SU-DHL-6 (cell line): ENCODE data around the gene MYLK.

Experiments
- H2AFZ ChIP-seq: fragments of 200-600 bp; sonication (generic); 2 replicates; pipeline ENCODE4 v1.6.1; 2014; ENCODE audit warnings: low read depth, mild to moderate bottlenecking, moderate library complexity, mixed read lengths, antibody characterized with exemption, low read length; ENCODE audit not compliant: severe bottlenecking
- H3F3A ChIP-seq: fragments of 200-600 bp; shearing (Covaris generic); 2 replicates; pipeline ENCODE4 v1.6.0; 2016; ENCODE audit warnings: antibody characterized with exemption, mild to moderate bottlenecking; ENCODE audit not compliant: insufficient read depth
- H3K27ac ChIP-seq: fragments of 200-600 bp; sonication (generic); 2 replicates; pipeline ENCODE4 v1.5.1; 2016; ENCODE audit warnings: low read depth, mild to moderate bottlenecking, low read length, moderate library complexity, mixed read lengths
- H3K27me3 ChIP-seq: fragments of 200-600 bp; sonication (generic), shearing (Covaris generic); 2 replicates; pipeline ENCODE4 v1.6.0; 2014; ENCODE audit warnings: mild to moderate bottlenecking, low read length
- H3K36me3 ChIP-seq: fragments of 200-600 bp; sonication (generic); 2 replicates; pipeline ENCODE4 v1.6.1; 2014; ENCODE audit warnings: mild to moderate bottlenecking, low read length, mixed read lengths
- H3K4me2 ChIP-seq: fragments of 300-600, 200-600 bp; shearing (Covaris generic), sonication (generic); 2 replicates; pipeline ENCODE4 v1.6.0; 2014; ENCODE audit warnings: low read length, low read depth, mild to moderate bottlenecking; ENCODE audit not compliant: poor library complexity, severe bottlenecking
- H3K4me3 ChIP-seq: fragments of 200-600 bp; sonication (generic); 2 replicates; pipeline ENCODE4 v1.5.1; 2014; ENCODE audit warnings: antibody characterized with exemption, low read length, mild to moderate bottlenecking, mixed read lengths; ENCODE audit not compliant: insufficient read depth, poor library complexity, severe bottlenecking
- H3K79me2 ChIP-seq: fragments of 200-600 bp; sonication (generic); 2 replicates; pipeline ENCODE4 v1.6.1; 2014; ENCODE audit warnings: mild to moderate bottlenecking, low read length, moderate library complexity; ENCODE audit not compliant: insufficient read depth
- H3K9ac ChIP-seq: fragments of 200-600 bp; sonication (generic); 2 replicates; pipeline ENCODE4 v1.7.0; 2014; ENCODE audit warnings: mild to moderate bottlenecking, low read length
- H3K9me2 ChIP-seq: fragments of 200-600 bp; sonication (generic); replicated peaks from 2 replicates; pipeline ENCODE4 v1.6.1; 2014; ENCODE audit warnings: low read length; ENCODE audit not compliant: insufficient read depth
- H3K9me3 ChIP-seq: fragments of 200-600 bp; sonication (generic); 2 replicates; pipeline ENCODE4 v1.6.1; 2014; ENCODE audit warnings: low read length, mixed read lengths; ENCODE audit not compliant: insufficient read depth
- H4K20me1 ChIP-seq: fragments of 200-600 bp; sonication (generic); 2 replicates; pipeline ENCODE4 v1.6.1; 2014; ENCODE audit warnings: low read depth, mild to moderate bottlenecking, antibody characterized with exemption, low read length, moderate library complexity, mixed read lengths
- CTCF ChIP-seq: fragments of 200-600 bp; sonication (generic); IDR thresholded peaks from one replicate; pipeline ENCODE4 v1.5.1; 2017; ENCODE audit warnings: antibody characterized with exemption, mild to moderate bottlenecking, low read length, moderate library complexity; ENCODE audit not compliant: insufficient read depth, poor library complexity, severe bottlenecking
- EZH2phosphoT487 ChIP-seq: fragments of 200-600 bp; sonication (generic), shearing (Covaris generic); conservative IDR thresholded peaks from 2 replicates; pipeline ENCODE4 v1.6.1; 2018; ENCODE audit warnings: mild to moderate bottlenecking, antibody characterized with exemption, low read length, moderate library complexity, mixed read lengths

The MYLK gene

DNA sequence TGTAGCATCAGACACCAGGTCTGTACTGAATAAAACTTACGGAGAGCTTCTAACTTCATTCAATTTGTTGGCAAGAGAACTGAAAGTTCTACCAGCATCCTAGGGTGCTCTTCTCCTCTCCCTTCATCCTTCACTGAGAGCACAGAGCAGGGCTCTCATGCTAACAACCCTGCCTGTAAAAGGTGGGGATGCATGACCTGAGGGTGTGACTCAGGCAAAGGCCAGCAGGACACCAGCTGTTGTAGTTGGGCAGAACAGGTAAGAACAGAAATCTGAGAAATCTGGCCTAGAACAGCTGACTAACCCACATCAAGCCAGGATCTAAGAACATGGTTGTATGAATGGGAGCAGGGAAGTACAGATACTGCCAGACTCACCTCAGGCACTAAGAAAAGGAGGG, 64.2 kb downstream of the MYLK start:
- H3K27ac ChIP-seq, result no peak overlapping the region
- no peak overlapping the region for H3K9ac ChIP-seq

GRCh38 chr3:123818921-123819429, 65.2 kb downstream of the MYLK start:
- no peaks in the 10 kb centered on the region for H3F3A ChIP-seq
- no peak overlapping the region for H3K27ac ChIP-seq
- no peak overlapping the region for H2AFZ ChIP-seq
- H3K27me3 ChIP-seq, result no peaks in the 10 kb centered on the region
- no peaks in the 10 kb centered on the region for H3K9me3 ChIP-seq
- no peak overlapping the region for H3K4me2 ChIP-seq
- no peaks in the 10 kb centered on the region for H3K79me2 ChIP-seq
- no peaks in the 10 kb centered on the region for H4K20me1 ChIP-seq
- no peak overlapping the region for H3K4me3 ChIP-seq
- no peak for TF ChIP-seq CTCF
- no peak for TF ChIP-seq EZH2phosphoT487
- no peaks in the 10 kb centered on the region for H3K9me2 ChIP-seq
- H3K9ac ChIP-seq, result no peak overlapping the region
- no peaks in the 10 kb centered on the region for H3K36me3 ChIP-seq

More for the DNA sequence above, 64.2 kb downstream of the MYLK start:
- Histone ChIP-seq H3K4me3 (no peak overlapping the region), H3K36me3 (no peaks in the 10 kb centered on the region), H3F3A (no peaks in the 10 kb centered on the region), H2AFZ (no peak overlapping the region), H3K79me2 (no peaks in the 10 kb centered on the region), H3K9me3 (no peaks in the 10 kb centered on the region), H4K20me1 (no peaks in the 10 kb centered on the region), H3K4me2 (no peak overlapping the region), H3K27me3 (no peaks in the 10 kb centered on the region), H3K9me2 (no peaks in the 10 kb centered on the region)
- TF ChIP-seq CTCF, result no peak
- TF ChIP-seq EZH2phosphoT487, result no peak

DNA sequence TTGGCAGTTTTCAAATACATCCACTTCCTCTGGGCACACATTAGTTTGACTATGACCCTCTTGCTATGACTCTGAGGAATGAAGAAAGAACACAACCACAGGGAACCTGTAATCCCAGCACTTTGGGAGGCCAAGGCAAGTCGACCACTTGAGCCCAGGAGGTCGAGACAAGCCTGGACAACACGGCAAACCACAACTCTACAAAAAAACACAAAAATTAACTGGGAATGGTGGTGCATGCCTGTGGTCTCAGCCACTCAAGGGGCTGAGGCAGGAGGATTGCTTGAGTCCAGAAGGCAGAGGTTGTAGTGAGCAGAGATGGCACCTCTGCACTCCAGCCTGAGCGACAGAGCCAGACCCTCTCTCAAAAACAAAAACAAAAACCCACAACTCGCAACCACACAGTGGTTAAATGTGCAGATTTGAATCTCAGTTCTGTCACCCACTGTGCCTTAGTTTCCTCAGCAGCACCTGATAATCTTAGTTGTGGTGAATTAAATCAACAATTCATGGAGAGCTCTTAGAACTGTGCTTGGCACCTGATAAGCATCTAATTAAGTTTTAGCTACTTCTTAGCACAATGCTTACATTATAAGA, 65.7 kb downstream of the MYLK start:
- Histone ChIP-seq H3K9me3 (no peaks in the 10 kb centered on the region), H3K9ac (no peak overlapping the region), H3K27me3 (no peaks in the 10 kb centered on the region), H3K9me2 (no peaks in the 10 kb centered on the region), H3F3A (no peaks in the 10 kb centered on the region), H3K27ac (no peak overlapping the region), H3K36me3 (no peaks in the 10 kb centered on the region), H2AFZ (no peak overlapping the region), H3K4me3 (no peak overlapping the region), H3K79me2 (no peaks in the 10 kb centered on the region), H4K20me1 (no peaks in the 10 kb centered on the region), H3K4me2 (no peak overlapping the region)
- TF ChIP-seq CTCF (no peak), EZH2phosphoT487 (no peak)
